ENCODE data around the gene RSRC2. TPM values are rescaled to one million over a fixed set of nuclear protein-coding genes. Genes with fewer than 3 reads are reported as not detected.
"Not testable (repeated sequence)": the region's sequence is repeated elsewhere in the genome, so short reads cannot be mapped to it uniquely, and the experiment has no call there.

RSRC2 gene
- total RNA-seq, 1 donor from 2014 or later, result 124 TPM

DNA sequence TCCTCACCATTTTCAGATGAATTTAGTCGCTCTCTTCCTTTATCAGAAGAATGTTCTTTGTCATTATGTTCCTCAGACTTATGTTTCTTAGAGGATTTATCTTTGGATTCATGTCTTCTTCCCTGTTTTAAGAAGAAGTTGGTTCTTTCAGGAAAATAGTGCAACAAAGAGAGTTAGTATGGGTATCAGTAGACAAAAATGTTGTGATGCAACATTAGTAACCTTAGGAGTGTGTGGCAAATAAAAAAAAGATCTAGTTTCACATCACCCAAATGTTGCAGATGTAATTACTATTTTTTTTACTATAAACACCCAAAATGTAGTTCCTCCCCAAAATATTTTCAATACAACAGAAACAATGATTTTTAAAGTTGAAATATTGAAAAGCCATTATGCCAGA, 7.8 kb downstream of the RSRC2 start:
- Mint-ChIP-seq H3K4me1 (ENCODE audit: low read depth) (peaks cover 15% of the 10 kb centered on the region), H3K36me3 (ENCODE audit: insufficient read depth) (peaks cover 35% of the 10 kb centered on the region), H3K4me3 (ENCODE audit: low read depth) (no peak overlapping the region), H3K27me3 (no peaks in the 10 kb centered on the region), H3K9me3 (ENCODE audit: low read depth) (no peaks in the 10 kb centered on the region), H3K27ac (no peak overlapping the region)
- TF ChIP-seq, protein P1, sequence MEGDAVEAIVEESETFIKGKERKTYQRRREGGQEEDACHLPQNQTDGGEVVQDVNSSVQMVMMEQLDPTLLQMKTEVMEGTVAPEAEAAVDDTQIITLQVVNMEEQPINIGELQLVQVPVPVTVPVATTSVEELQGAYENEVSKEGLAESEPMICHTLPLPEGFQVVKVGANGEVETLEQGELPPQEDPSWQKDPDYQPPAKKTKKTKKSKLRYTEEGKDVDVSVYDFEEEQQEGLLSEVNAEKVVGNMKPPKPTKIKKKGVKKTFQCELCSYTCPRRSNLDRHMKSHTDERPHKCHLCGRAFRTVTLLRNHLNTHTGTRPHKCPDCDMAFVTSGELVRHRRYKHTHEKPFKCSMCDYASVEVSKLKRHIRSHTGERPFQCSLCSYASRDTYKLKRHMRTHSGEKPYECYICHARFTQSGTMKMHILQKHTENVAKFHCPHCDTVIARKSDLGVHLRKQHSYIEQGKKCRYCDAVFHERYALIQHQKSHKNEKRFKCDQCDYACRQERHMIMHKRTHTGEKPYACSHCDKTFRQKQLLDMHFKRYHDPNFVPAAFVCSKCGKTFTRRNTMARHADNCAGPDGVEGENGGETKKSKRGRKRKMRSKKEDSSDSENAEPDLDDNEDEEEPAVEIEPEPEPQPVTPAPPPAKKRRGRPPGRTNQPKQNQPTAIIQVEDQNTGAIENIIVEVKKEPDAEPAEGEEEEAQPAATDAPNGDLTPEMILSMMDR (IDR thresholded peaks at IDR 0.05; ENCODE audit: unreplicated experiment), result no peak
- no peak for DNase-seq (ENCODE audit: low spot score, unreplicated experiment)

DNA sequence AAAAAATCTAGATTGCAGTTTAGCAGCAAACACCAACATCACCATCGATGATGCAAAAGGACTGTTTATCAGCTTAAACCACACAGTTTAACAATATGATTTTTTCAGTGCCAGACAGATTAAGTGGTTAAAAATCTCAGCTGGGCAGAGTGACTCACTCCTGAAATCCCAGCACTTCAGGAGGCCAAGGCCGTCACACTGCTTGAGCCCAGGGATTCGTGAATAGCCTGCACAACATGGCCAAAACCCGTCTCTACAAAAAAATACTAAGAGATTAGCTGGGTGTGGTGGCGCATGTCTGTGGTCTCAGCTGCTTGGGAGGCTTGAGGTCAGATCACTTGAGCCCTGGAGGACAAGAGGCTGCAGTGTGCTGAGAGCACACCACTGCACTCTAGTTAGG, 8.9 kb downstream of the RSRC2 start:
- TF ChIP-seq, protein P1 (IDR thresholded peaks at IDR 0.05; ENCODE audit: unreplicated experiment), result no peak
- Mint-ChIP-seq H3K4me3 (ENCODE audit: low read depth) (no peak overlapping the region), H3K36me3 (ENCODE audit: insufficient read depth) (peaks cover 35% of the 10 kb centered on the region), H3K9me3 (ENCODE audit: low read depth) (no peaks in the 10 kb centered on the region), H3K27me3 (no peaks in the 10 kb centered on the region), H3K4me1 (ENCODE audit: low read depth) (peaks cover 6% of the 10 kb centered on the region), H3K27ac (no peak overlapping the region)
- DNase-seq (ENCODE audit: low spot score, unreplicated experiment), result no peak

DNA sequence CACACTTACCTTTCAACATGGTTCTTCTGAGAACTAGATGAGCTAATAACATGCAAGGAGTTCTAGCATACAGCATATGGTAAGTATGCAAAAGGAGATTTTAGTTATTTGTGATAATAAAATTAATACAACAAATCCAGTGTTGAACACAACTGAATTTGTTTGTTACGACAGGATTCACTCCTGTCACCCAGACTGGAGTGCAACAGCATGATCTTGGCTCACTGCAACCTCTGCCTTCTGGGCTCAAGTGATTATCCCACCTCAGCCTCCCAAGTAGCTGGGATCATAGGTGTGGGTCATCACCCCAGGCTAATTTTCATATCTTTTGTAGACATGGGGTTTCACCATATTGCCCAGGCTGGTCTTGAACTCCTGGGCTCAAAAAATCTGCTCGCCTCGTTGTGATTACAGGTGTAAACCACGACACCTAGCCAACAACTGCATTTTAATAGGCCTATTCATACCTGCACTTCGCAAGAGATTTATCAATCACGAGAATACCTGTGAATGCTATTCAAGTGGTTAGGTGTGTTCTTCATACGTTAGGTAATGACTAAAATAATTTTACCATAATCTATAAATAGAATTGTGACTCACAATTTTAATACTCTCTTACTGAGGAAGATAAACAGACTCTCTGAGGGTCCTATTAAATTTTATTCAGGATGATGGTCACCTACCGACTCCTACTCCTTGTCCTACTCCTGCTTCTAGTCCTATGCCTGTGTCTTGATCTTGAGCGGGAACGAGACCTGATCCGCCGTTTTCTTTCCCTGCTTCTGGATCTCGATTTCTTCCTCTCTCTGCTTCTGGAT, 10.0 kb downstream of the RSRC2 start:
- no peaks in the 10 kb centered on the region for H3K27me3 Mint-ChIP-seq
- no peak overlapping the region for H3K27ac Mint-ChIP-seq
- H3K9me3 Mint-ChIP-seq (ENCODE audit: low read depth), result no peaks in the 10 kb centered on the region
- H3K4me1 Mint-ChIP-seq (ENCODE audit: low read depth), result no peaks in the 10 kb centered on the region
- TF ChIP-seq, protein P1 (IDR thresholded peaks at IDR 0.05; ENCODE audit: unreplicated experiment), result no peak
- no peak overlapping the region for H3K4me3 Mint-ChIP-seq (ENCODE audit: low read depth)
- H3K36me3 Mint-ChIP-seq (ENCODE audit: insufficient read depth), result peaks cover 39% of the 10 kb centered on the region
- DNase-seq (ENCODE audit: low spot score, unreplicated experiment), result no peak

DNA sequence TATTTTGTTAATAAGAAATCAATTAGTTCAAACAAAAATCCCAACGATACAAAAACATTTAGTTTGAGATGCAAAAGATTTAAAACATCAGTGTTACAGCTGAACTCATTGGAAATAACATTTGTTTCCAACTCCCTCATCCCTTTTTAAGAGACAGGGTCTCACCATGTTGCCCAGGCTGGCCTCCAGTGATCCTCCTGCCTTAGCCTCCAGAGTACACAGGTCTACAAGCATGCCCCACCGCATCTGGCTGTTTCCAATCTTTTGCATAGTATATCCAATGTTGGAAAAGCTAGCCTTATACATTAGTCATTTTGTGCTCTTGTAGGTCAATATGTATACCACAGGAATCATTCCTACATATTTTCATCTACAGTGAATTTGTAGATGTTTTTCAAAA, 11.5 kb downstream of the RSRC2 start:
- DNase-seq (ENCODE audit: low spot score, unreplicated experiment), result no peak
- peaks cover 38% of the 10 kb centered on the region for H3K36me3 Mint-ChIP-seq (ENCODE audit: insufficient read depth)
- H3K9me3 Mint-ChIP-seq (ENCODE audit: low read depth), result no peaks in the 10 kb centered on the region
- no peak overlapping the region for H3K4me3 Mint-ChIP-seq (ENCODE audit: low read depth)
- peak overlapping the region; percentile 23 for H3K27ac Mint-ChIP-seq
- TF ChIP-seq, protein P1 (IDR thresholded peaks at IDR 0.05; ENCODE audit: unreplicated experiment), result no peak
- H3K27me3 Mint-ChIP-seq, result no peaks in the 10 kb centered on the region
- no peaks in the 10 kb centered on the region for H3K4me1 Mint-ChIP-seq (ENCODE audit: low read depth)

DNA sequence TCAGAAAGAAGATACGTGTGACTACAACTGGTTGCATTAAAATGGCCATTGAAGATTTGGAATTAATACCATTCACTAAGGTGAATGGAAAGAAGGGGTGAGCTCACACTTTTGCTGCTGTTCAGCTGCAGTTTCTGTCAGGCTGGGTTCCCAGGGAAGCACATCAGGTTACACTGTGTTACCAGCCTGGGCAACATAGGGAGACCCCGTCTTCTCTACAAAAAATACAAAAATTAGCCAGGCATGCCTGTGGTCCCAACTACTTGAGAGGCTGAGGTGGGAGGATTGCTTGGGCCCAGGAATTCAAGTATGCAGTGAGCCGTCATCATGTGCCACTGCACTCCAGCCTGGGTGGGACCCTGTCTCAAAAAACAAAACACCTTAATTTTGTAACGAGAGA, 13.1 kb downstream of the RSRC2 start:
- Mint-ChIP-seq H3K27me3 (no peaks in the 10 kb centered on the region), H3K4me1 (ENCODE audit: low read depth) (no peaks in the 10 kb centered on the region), H3K9me3 (ENCODE audit: low read depth) (no peaks in the 10 kb centered on the region), H3K36me3 (ENCODE audit: insufficient read depth) (peaks cover 40% of the 10 kb centered on the region), H3K4me3 (ENCODE audit: low read depth) (no peak overlapping the region), H3K27ac (no peak overlapping the region)
- DNase-seq (ENCODE audit: low spot score, unreplicated experiment), result no peak
- TF ChIP-seq, protein P1 (IDR thresholded peaks at IDR 0.05; ENCODE audit: unreplicated experiment), result no peak

DNA sequence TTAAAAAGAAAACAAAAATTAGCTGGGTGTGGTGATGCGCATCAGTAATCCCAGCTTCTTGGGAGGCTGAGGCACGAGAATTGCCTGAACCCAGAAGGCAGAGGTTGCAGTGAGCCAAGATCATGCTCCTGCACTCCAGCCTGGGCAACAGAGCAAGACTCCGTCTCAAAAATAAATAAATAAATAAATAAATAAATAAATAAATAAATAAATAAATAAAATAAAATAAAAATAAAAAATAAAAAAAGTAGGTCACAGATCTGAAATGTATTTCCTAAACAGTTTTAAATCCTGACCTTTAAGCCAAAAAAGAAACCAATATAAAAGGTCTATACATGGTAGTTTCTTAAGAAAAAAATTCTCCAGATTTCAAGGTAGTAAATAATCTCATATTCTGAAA, 13.7 kb downstream of the RSRC2 start:
- DNase-seq (ENCODE audit: low spot score, unreplicated experiment); H3K27ac Mint-ChIP-seq; H3K4me3 Mint-ChIP-seq (ENCODE audit: low read depth); H3K4me1 Mint-ChIP-seq (ENCODE audit: low read depth); H3K9me3 Mint-ChIP-seq (ENCODE audit: low read depth); H3K27me3 Mint-ChIP-seq: not testable (repeated sequence)
- H3K36me3 Mint-ChIP-seq (ENCODE audit: insufficient read depth), result peaks cover 37% of the 10 kb centered on the region

All from progenitor cell of endocrine pancreas (in vitro differentiated cells).